Fibroblast of gingiva (primary cell): ENCODE data around the gene PIK3AP1.
A peak's percentile ranks its signal among the peaks of the same experiment; 100 is the strongest.

ENCODE experiments used
- DNase-seq: peaks from one replicate; pipeline ENCODE4 v3.0.0-alpha.2; 2011; ENCODE audit warnings: low read depth

PIK3AP1 gene

GRCh38 chr10:96608262-96608661 lies 112.1 kb downstream of the PIK3AP1 start:
- no peak for DNase-seq

GRCh38 chr10:96606946-96607345 lies 113.4 kb downstream of the PIK3AP1 start:
- no peak for DNase-seq

GRCh38 chr10:96606216-96606615 lies 114.1 kb downstream of the PIK3AP1 start:
- DNase-seq = no peak

- DNase-seq = no peak
Observed at GRCh38 chr10:96600337-96600736, 120.0 kb downstream of the PIK3AP1 start.

GRCh38 chr10:96598846-96599245 lies 121.5 kb downstream of the PIK3AP1 start:
- no peak for DNase-seq

GRCh38 chr10:96596422-96597407 lies 123.6 kb downstream of the PIK3AP1 start:
- no peak for DNase-seq

- no peak for DNase-seq
Observed at GRCh38 chr10:96595741-96596140, 124.6 kb downstream of the PIK3AP1 start.

GRCh38 chr10:96591946-96592345 lies 128.4 kb downstream of the PIK3AP1 start:
- no peak for DNase-seq

- no peak for DNase-seq
Observed at GRCh38 chr10:96588616-96589419, 131.5 kb downstream of the PIK3AP1 start.

GRCh38 chr10:96588060-96588554 lies 132.2 kb downstream of the PIK3AP1 start:
- no peak for DNase-seq

GRCh38 chr10:96587264-96588059 lies 132.9 kb downstream of the PIK3AP1 start:
- DNase-seq = peak; percentile 89

- DNase-seq = peak; percentile 91
Observed at GRCh38 chr10:96586419-96587263, 133.7 kb downstream of the PIK3AP1 start, which contains the start of gene TM9SF3. TSS of gene TM9SF3 (minus strand) at chr10:96587012. CDS start at chr10:96586835, 177 bp downstream.

- DNase-seq = no peak
Observed at GRCh38 chr10:96585736-96586418, 134.4 kb downstream of the PIK3AP1 start.

GRCh38 chr10:96584474-96584873 lies 135.8 kb downstream of the PIK3AP1 start:
- DNase-seq = no peak

GRCh38 chr10:96584035-96584434 lies 136.3 kb downstream of the PIK3AP1 start:
- DNase-seq = no peak

GRCh38 chr10:96579133-96579532 lies 141.2 kb downstream of the PIK3AP1 start:
- no peak for DNase-seq

- DNase-seq = no peak
Observed at GRCh38 chr10:96578633-96579032, 141.7 kb downstream of the PIK3AP1 start.

- DNase-seq = no peak
Observed at GRCh38 chr10:96578022-96578421, 142.3 kb downstream of the PIK3AP1 start.

- no peak for DNase-seq
Observed at GRCh38 chr10:96577069-96577468, 143.2 kb downstream of the PIK3AP1 start.
